GM12878 (cell line): ENCODE results near the gene SLC5A10. TPM values are rescaled to one million over a fixed set of nuclear protein-coding genes. Genes with fewer than 3 reads are reported as not detected.

Experiments
- CBX5 ChIP-seq: sonication (generic); IDR thresholded peaks from 2 replicates; pipeline ENCODE4 v1.6.1; 2016; ENCODE audit warnings: low read depth, moderate library complexity, mild to moderate bottlenecking, inconsistent platforms
- CHD1 ChIP-seq: IDR thresholded peaks from 2 replicates; pipeline ENCODE4 v1.6.1; 2012; ENCODE audit warnings: low read depth, low read length, improper control_type of control experiment
- EZH2 ChIP-seq: IDR thresholded peaks from 2 replicates; pipeline ENCODE4 v1.6.1; 2012; ENCODE audit warnings: low read depth, mild to moderate bottlenecking, control low read depth, inconsistent platforms, low read length, borderline replicate concordance; ENCODE audit not compliant: control insufficient read depth
- FOXM1 ChIP-seq: IDR thresholded peaks from 2 replicates; pipeline ENCODE4 v1.6.1; 2012; ENCODE audit warnings: low read depth, mild to moderate bottlenecking, inconsistent platforms, low read length, moderate library complexity
- HDAC6 ChIP-seq: fragments of 200-600 bp; sonication (generic); IDR thresholded peaks from one replicate; pipeline ENCODE4 v1.8.0; 2017; ENCODE audit warnings: antibody characterized with exemption; ENCODE audit not compliant: unreplicated experiment
- HDGF ChIP-seq: fragments of 450-650 bp; IDR thresholded peaks from 2 replicates; pipeline ENCODE4 v1.6.1; 2016; ENCODE audit warnings: antibody characterized with exemption
- LARP7 ChIP-seq: fragments of 450-650 bp; IDR thresholded peaks from 2 replicates; pipeline ENCODE4 v1.6.1; 2017; ENCODE audit warnings: mild to moderate bottlenecking
- MEF2B ChIP-seq: fragments of 450-650 bp; IDR thresholded peaks from 2 replicates; pipeline ENCODE4 v1.6.1; 2018; ENCODE audit warnings: mild to moderate bottlenecking, moderate library complexity; ENCODE audit not compliant: partially characterized antibody, poor library complexity, severe bottlenecking
- NBN ChIP-seq: fragments of 450-650 bp; IDR thresholded peaks from 2 replicates; pipeline ENCODE4 v1.6.1; 2016
- PML ChIP-seq: IDR thresholded peaks from 2 replicates; pipeline ENCODE4 v1.6.1; 2012; ENCODE audit warnings: low read length, inconsistent platforms
- SPI1 ChIP-seq: IDR thresholded peaks from 2 replicates; pipeline ENCODE4 v1.6.1; 2011; ENCODE audit warnings: low read depth, mild to moderate bottlenecking, low read length, moderate library complexity, borderline replicate concordance; ENCODE audit not compliant: insufficient read depth
- TCF3 ChIP-seq: IDR thresholded peaks from 2 replicates; pipeline ENCODE4 v1.6.1; 2012; ENCODE audit warnings: low read depth, mild to moderate bottlenecking, low read length, borderline replicate concordance; ENCODE audit not compliant: insufficient read depth
- USF1 ChIP-seq: IDR thresholded peaks from 2 replicates; pipeline ENCODE4 v1.6.1; 2011; ENCODE audit warnings: borderline replicate concordance, low read depth, mild to moderate bottlenecking, moderate library complexity, mixed read lengths, low read length; ENCODE audit not compliant: insufficient read depth; ENCODE audit errors: extremely low read length
- USF2 ChIP-seq: IDR thresholded peaks from 2 replicates; pipeline ENCODE4 v1.6.1; 2011; ENCODE audit warnings: low read depth, low read length, improper control_type of control experiment, borderline replicate concordance
- YY1 ChIP-seq: IDR thresholded peaks from 2 replicates; pipeline ENCODE4 v1.6.1; 2011; ENCODE audit warnings: low read depth, mild to moderate bottlenecking, low read length
- ZNF207 ChIP-seq: fragments of 450-650 bp; IDR thresholded peaks from 2 replicates; pipeline ENCODE4 v1.6.1; 2014; ENCODE audit warnings: antibody characterized with exemption, mild to moderate bottlenecking, borderline replicate concordance
- ZNF622 ChIP-seq: fragments of 450-650 bp; IDR thresholded peaks from 2 replicates; pipeline ENCODE4 v1.6.1; 2017; ENCODE audit warnings: mild to moderate bottlenecking, inconsistent platforms
- polyA plus RNA-seq, 11 experiments: library from polyadenylated mRNA; depleted of rRNA in 4 of 11; unstranded in 6 of 11; stranded (reverse) in 5 of 11; fragments of >200 nt; fragmentation: Nextera tagmentation in 4 of 11; fragmentation: Illumina TruSeq in 1 of 11; extraction: Ambion mirVana in 4 of 11; extraction: Trizol in 1 of 11; gene quantifications; 1 replicate in 1 of 11; 2 replicates in 10 of 11; pipeline versions ENCODE4 v1.2.1 to v1.2.3, GENCODE V29; 2011 to 2016; ENCODE audit warnings: inconsistent platforms in 2 of 11, missing spikeins in 2 of 11, low read depth in 1 of 11
- total RNA-seq, 4 experiments: library from RNA; depleted of rRNA in 3 of 4; stranded (reverse); fragments of >200 nt in 3 of 4; fragmentation: Illumina TruSeq in 1 of 4; extraction: Trizol in 1 of 4; gene quantifications; 2 replicates each; pipeline versions ENCODE4 v1.2.1 to v1.2.3, GENCODE V29; 2013 to 2021

The SLC5A10 gene
- total and polyA plus RNA-seq, 10 of the 15 experiments (the other 5 are each of a cell fraction or from before 2014, with no cell fraction given) = under 0.01 to 0.18 (median 0.07) TPM; not detected in 4

- TF ChIP-seq USF2 (peak; percentile 40), LARP7 (no peak), ZNF622 (no peak), TCF3 (0 out of 2 replicates have a peak, but pooled peaks have one; percentile 49), HDAC6 (no peak), SPI1 (no peak), CBX5 (no peak), MEF2B (no peak), PML (no peak), ZNF207 (peak; percentile 83; the same call in 1 of the 2 replicates), FOXM1 (no peak), USF1 (peak; percentile 76), EZH2 (no peak), CHD1 (no peak), YY1 (peak; percentile 54; the same call in 1 of the 2 replicates), HDGF (0 out of 2 replicates have a peak, but pooled peaks have one; percentile 63), NBN (peak; percentile 66)
Measured at GRCh38 chr17:18960803-18961511, 9.0 kb downstream of the SLC5A10 start (continued).
